ENCODE data around the gene PRUNE2. TPM values are rescaled to one million over a fixed set of nuclear protein-coding genes. Genes with fewer than 3 reads are reported as not detected.

Gene PRUNE2
- total and polyA plus RNA-seq, 4 donors: 1.3 to 4.5 (median 1.6) TPM

- WGBS: 39% methylated on average over 5 of the region's 5 CpGs
- no peak for DNase-seq (ENCODE audit: low spot score)
- H3K27ac ChIP-seq (ENCODE audit: low read depth in 1 of 2, low read length in 2 of 2): no peak overlapping the region
Measured at GRCh38 chr9:76717613-76718012, 188.3 kb downstream of the PRUNE2 start.

GRCh38 chr9:76717176-76717575, 188.7 kb downstream of the PRUNE2 start:
- H3K9ac ChIP-seq (ENCODE audit: low read depth in 1 of 2, low read length in 2 of 2): no peak overlapping the region
- DNase-seq (ENCODE audit: low spot score): no peak
- H3K36me3 ChIP-seq (ENCODE audit: control insufficient read depth in 4 of 4, insufficient read depth in 3 of 4, low read depth in 1 of 4, low read length in 3 of 4): no peaks in the 10 kb centered on the region
- no peak overlapping the region for H3K27ac ChIP-seq (ENCODE audit: low read depth in 1 of 2, low read length in 2 of 2)
- H3K27me3 ChIP-seq (ENCODE audit: control insufficient read depth in 4 of 4, insufficient read depth in 4 of 4, low read length in 3 of 4): no peaks in the 10 kb centered on the region
- H3K9me3 ChIP-seq (ENCODE audit: control insufficient read depth in 4 of 4, low read length in 3 of 4): no peaks in the 10 kb centered on the region
- H3K4me3 ChIP-seq (ENCODE audit: low read depth in 1 of 3, low read length in 3 of 3): no peak overlapping the region
- WGBS: 64% methylated on average over 5 of the region's 5 CpGs
- TF ChIP-seq YY1 (IDR thresholded peaks at IDR 0.05): no peak
- TF ChIP-seq FOXA2 (IDR thresholded peaks at IDR 0.05): no peak
- no peak for TF ChIP-seq GABPA (IDR thresholded peaks at IDR 0.05 in 1 of 2, conservative IDR thresholded peaks at IDR 0.05 in 1 of 2)
- no peak for TF ChIP-seq NR2F2 (IDR thresholded peaks at IDR 0.05)
- TF ChIP-seq, protein P1, sequence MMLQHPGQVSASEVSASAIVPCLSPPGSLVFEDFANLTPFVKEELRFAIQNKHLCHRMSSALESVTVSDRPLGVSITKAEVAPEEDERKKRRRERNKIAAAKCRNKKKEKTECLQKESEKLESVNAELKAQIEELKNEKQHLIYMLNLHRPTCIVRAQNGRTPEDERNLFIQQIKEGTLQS (IDR thresholded peaks at IDR 0.05): no peak
- TF ChIP-seq RAD21 (IDR thresholded peaks at IDR 0.05): no peak
- TF ChIP-seq SP1 (IDR thresholded peaks at IDR 0.05): no peak
- no peak for TF ChIP-seq EGR1 (IDR thresholded peaks at IDR 0.05; ENCODE audit: low read depth in 2 of 2)
- TF ChIP-seq JUND (IDR thresholded peaks at IDR 0.05): no peak
- no peak for TF ChIP-seq TAF1 (conservative IDR thresholded peaks at IDR 0.05)
- TF ChIP-seq, protein P2, sequence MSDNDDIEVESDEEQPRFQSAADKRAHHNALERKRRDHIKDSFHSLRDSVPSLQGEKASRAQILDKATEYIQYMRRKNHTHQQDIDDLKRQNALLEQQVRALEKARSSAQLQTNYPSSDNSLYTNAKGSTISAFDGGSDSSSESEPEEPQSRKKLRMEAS (IDR thresholded peaks at IDR 0.05): no peak
- TF ChIP-seq CTCF (IDR thresholded peaks at IDR 0.05; ENCODE audit: low read depth, low read length, missing input control): no peak
- no peak for TF ChIP-seq REST (IDR thresholded peaks at IDR 0.05)
- no peak for TF ChIP-seq HNF4G (IDR thresholded peaks at IDR 0.05)
- TF ChIP-seq FOXA1 (IDR thresholded peaks at IDR 0.05): no peak
- no peaks in the 10 kb centered on the region for H3K4me1 ChIP-seq (ENCODE audit: control insufficient read depth in 4 of 4, insufficient read depth in 4 of 4, low read length in 3 of 4)

More at GRCh38 chr9:76717613-76718012, 188.3 kb downstream of the PRUNE2 start:
- Histone ChIP-seq H3K27me3 (ENCODE audit: control insufficient read depth in 4 of 4, insufficient read depth in 4 of 4, low read length in 3 of 4) (no peaks in the 10 kb centered on the region), H3K36me3 (ENCODE audit: control insufficient read depth in 4 of 4, insufficient read depth in 3 of 4, low read depth in 1 of 4, low read length in 3 of 4) (no peaks in the 10 kb centered on the region), H3K4me3 (ENCODE audit: low read depth in 1 of 3, low read length in 3 of 3) (no peak overlapping the region), H3K9ac (ENCODE audit: low read depth in 1 of 2, low read length in 2 of 2) (no peak overlapping the region), H3K4me1 (ENCODE audit: control insufficient read depth in 4 of 4, insufficient read depth in 4 of 4, low read length in 3 of 4) (no peaks in the 10 kb centered on the region), H3K9me3 (ENCODE audit: control insufficient read depth in 4 of 4, low read length in 3 of 4) (no peaks in the 10 kb centered on the region)
- no peak for TF ChIP-seq HNF4A (conservative IDR thresholded peaks at IDR 0.05)
- TF ChIP-seq RXRA (IDR thresholded peaks at IDR 0.05): no peak
- no peak for TF ChIP-seq HNF4G (IDR thresholded peaks at IDR 0.05)
- no peak for TF ChIP-seq SP1 (IDR thresholded peaks at IDR 0.05)
- no peak for TF ChIP-seq NR2F2 (IDR thresholded peaks at IDR 0.05)
- no peak for TF ChIP-seq EGR1 (IDR thresholded peaks at IDR 0.05; ENCODE audit: low read depth in 2 of 2)
- TF ChIP-seq YY1 (IDR thresholded peaks at IDR 0.05): no peak
- no peak for TF ChIP-seq FOXA2 (IDR thresholded peaks at IDR 0.05)
- TF ChIP-seq JUND (IDR thresholded peaks at IDR 0.05): no peak
- TF ChIP-seq FOXA1 (IDR thresholded peaks at IDR 0.05): no peak
- no peak for TF ChIP-seq GABPA (IDR thresholded peaks at IDR 0.05 in 1 of 2, conservative IDR thresholded peaks at IDR 0.05 in 1 of 2)
- TF ChIP-seq, protein P3, sequence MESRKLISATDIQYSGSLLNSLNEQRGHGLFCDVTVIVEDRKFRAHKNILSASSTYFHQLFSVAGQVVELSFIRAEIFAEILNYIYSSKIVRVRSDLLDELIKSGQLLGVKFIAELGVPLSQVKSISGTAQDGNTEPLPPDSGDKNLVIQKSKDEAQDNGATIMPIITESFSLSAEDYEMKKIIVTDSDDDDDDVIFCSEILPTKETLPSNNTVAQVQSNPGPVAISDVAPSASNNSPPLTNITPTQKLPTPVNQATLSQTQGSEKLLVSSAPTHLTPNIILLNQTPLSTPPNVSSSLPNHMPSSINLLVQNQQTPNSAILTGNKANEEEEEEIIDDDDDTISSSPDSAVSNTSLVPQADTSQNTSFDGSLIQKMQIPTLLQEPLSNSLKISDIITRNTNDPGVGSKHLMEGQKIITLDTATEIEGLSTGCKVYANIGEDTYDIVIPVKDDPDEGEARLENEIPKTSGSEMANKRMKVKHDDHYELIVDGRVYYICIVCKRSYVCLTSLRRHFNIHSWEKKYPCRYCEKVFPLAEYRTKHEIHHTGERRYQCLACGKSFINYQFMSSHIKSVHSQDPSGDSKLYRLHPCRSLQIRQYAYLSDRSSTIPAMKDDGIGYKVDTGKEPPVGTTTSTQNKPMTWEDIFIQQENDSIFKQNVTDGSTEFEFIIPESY (IDR thresholded peaks at IDR 0.05): no peak
